Activated CD4-positive, alpha-beta T cell treated with anti-CD3 and anti-CD28 coated beads for 36 hours (primary cell): ENCODE data around the gene GREB1. TPM values are rescaled to one million over a fixed set of nuclear protein-coding genes. Genes with fewer than 3 reads are reported as not detected.

Experiments
- ATAC-seq: fragments of 200-7000 bp; cut with Tn5 transposase; one replicate; pipeline ENCODE4 v1.10.0; 2021; ENCODE audit warnings: mild to moderate bottlenecking, moderate library complexity
- CTCF ChIA-PET: fragments of 350-600 bp; sonication (Branson Sonifier 250); formaldehyde crosslinking; loops from one replicate; lab custom pipeline; 2021; ENCODE audit warnings: antibody characterized with exemption; lab: Charles Lee
- POLR2A ChIA-PET: fragments of 350-600 bp; sonication (Branson Sonifier 250); formaldehyde crosslinking; loops from one replicate; lab custom pipeline; 2021; ENCODE audit warnings: antibody characterized with exemption, inconsistent platforms; lab: Charles Lee
- DNase-seq: peaks from one replicate; pipeline ENCODE4 v3.0.0-alpha.2; 2020
- H3K27ac Mint-ChIP-seq: one replicate; pipeline ENCODE4 v1.8.0; 2021; ENCODE audit warnings: mixed read lengths
- H3K27me3 Mint-ChIP-seq: one replicate; pipeline ENCODE4 v1.8.0; 2021; ENCODE audit warnings: mixed read lengths
- H3K36me3 Mint-ChIP-seq: one replicate; pipeline ENCODE4 v1.8.0; 2021; ENCODE audit warnings: low read depth, mixed read lengths
- H3K4me1 Mint-ChIP-seq: one replicate; pipeline ENCODE4 v1.8.0; 2021; ENCODE audit warnings: mixed read lengths
- H3K4me3 Mint-ChIP-seq: one replicate; pipeline ENCODE4 v1.8.0; 2021; ENCODE audit warnings: mild to moderate bottlenecking, moderate library complexity, mixed read lengths
- H3K9me3 Mint-ChIP-seq: one replicate; pipeline ENCODE4 v1.8.0; 2021; ENCODE audit warnings: low read depth, mixed read lengths
- intact Hi-C, 2 experiments: fragments of 100-400 bp; cut with DNase I in 1 of 2; cut with micrococcal nuclease in 1 of 2; formaldehyde crosslinking; loops; one replicate each; pipeline versions ENCODE4 v1.14.2 to v1.15.1; 2022 to 2024; cut with DNase I, micrococcal nuclease
- total RNA-seq, 2 experiments: library from RNA; stranded (reverse); gene quantifications; one replicate each; pipeline ENCODE4 v1.2.3, GENCODE V29; 2021

Gene GREB1
- total RNA-seq, 2 experiments from 2014 or later = 0.57 to 0.65 TPM

DNA sequence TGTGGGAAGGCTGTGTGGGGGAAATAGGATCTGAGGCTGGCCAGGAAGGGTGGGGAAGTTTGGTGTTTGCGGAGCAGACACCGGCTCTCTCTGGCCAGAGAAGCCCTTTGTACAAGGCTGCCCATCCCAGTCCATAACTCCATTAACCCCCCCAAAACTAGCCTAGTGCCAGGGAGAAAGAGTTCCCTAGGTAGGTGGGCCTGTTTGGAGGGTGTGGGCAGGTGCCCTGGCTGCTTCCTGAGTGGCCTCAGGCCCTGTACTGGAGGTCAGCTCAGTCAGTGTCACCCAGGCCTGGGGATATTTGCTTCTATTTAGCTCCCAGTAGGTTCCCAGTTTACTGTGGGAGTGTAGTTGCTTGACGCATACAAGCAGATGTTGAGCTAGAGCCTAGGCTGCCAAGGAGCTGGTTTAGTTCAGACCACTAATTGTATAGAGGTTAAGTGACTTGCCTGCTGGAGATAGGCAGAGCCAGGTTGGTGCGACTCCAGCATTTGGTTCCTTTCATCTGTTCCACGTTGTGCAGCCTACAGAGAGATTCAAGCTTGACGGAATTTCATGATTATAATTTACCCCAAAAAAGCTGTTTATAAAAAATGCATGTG, 2.9 kb upstream of the GREB1 start:
- CTCF ChIA-PET = interaction anchor here (0.7 kb wide), 1 partner anchor 323 kb away, joined by 3 read pairs; no protein-coding TSS in a partner anchor
- H3K27ac Mint-ChIP-seq = no peak overlapping the region
- peaks cover 2% of the 10 kb centered on the region for H3K36me3 Mint-ChIP-seq
- H3K27me3 Mint-ChIP-seq = peaks cover 34% of the 10 kb centered on the region
- H3K4me3 Mint-ChIP-seq = no peak overlapping the region
- no peak for DNase-seq
- POLR2A ChIA-PET = interaction anchor here (0.6 to 0.7 kb wide), 2 partner anchors 40 to 907 kb away, joined by 3 read pairs; no protein-coding TSS in a partner anchor
- peaks cover 3% of the 10 kb centered on the region for H3K9me3 Mint-ChIP-seq
- ATAC-seq = no peak
- intact Hi-C loops = no loop called here
- H3K4me1 Mint-ChIP-seq = no peaks in the 10 kb centered on the region

DNA sequence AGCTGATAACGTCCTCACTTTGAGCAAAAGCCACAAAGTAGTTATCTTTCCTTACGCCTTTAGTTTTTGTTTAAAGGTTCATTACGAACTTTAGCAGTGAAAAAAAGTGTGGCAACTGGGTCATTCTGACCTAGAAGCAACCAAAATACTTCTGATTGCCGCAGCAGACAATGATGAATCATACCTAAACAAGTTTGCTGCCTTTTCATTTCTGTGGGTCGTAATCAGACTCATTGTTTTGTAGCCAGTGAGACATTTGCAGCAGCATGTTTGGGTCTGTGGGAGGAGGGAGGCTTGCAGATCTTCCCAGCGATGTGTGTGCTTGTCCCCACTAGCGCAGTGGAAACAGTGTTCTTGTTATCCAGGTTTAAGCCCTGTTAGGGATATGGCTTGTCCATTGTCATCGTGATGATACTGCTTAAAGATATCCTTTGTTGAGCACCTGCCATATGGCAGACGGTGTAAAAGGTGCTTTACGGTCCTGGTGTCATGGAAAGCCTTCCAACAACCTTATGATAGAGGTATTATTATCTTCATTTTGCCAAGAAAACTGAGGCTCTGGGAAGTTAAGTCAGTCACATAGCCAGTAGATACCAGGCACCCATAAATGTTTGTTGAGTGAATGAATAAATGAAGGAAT, 1.3 kb upstream of the GREB1 start:
- ChIA-PET POLR2A (no interaction called here), CTCF (interaction anchor here (0.8 kb wide), 1 partner anchor 50 kb away, joined by 3 read pairs; no protein-coding TSS in a partner anchor)
- H3K27me3 Mint-ChIP-seq = peaks cover 31% of the 10 kb centered on the region
- ATAC-seq (no peak), DNase-seq (no peak)
- no peak overlapping the region for H3K4me3 Mint-ChIP-seq
- intact Hi-C loops = no loop called here
- no peaks in the 10 kb centered on the region for H3K36me3 Mint-ChIP-seq
- no peaks in the 10 kb centered on the region for H3K9me3 Mint-ChIP-seq
- H3K27ac Mint-ChIP-seq = no peak overlapping the region
- no peaks in the 10 kb centered on the region for H3K4me1 Mint-ChIP-seq

DNA sequence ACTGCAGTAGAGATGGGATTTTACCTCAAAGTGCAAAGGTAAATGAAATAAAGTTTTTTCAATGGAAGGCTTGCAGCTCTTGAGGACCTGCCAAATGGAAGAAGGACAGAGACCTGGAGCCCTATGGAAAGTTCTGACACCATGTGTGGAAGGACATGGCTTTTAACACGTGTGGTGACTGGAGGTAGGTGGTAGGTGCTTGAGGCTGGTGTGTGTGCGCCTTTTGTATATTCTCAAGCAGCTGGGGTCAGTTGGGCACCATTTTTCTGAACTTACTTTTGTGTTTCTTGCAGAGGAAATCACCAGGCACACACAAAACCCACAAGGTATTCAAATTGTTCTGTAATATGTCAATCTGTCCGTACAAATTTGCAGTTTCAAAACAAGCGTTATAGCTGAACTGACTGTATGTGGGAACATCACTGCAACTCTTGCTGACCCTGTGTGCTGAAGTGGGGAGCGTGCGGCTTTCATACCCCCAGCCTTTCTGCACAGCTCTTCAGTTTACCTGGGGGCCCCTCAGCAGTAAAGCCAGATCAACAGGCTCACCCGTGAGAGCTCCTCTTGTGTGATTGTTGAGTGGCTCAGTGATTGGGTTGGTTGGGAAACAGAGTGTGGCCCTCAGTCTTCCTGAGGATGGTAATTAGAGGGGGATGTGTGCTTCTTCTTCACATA, 363 bp downstream of the GREB1 start:
- CTCF ChIA-PET = interaction anchor here (0.6 to 1.6 kb wide), 5 partner anchors 13 to 56 kb away, joined by 3 to 7 read pairs (median 3); no protein-coding TSS in a partner anchor
- H3K27me3 Mint-ChIP-seq = peaks cover 23% of the 10 kb centered on the region
- ATAC-seq (no peak), DNase-seq (no peak)
- H3K4me3 Mint-ChIP-seq = no peak overlapping the region
- intact Hi-C loops = no loop called here
- no peaks in the 10 kb centered on the region for H3K9me3 Mint-ChIP-seq
- no peak overlapping the region for H3K27ac Mint-ChIP-seq
- no peaks in the 10 kb centered on the region for H3K4me1 Mint-ChIP-seq
- H3K36me3 Mint-ChIP-seq = no peaks in the 10 kb centered on the region
- POLR2A ChIA-PET = no interaction called here

DNA sequence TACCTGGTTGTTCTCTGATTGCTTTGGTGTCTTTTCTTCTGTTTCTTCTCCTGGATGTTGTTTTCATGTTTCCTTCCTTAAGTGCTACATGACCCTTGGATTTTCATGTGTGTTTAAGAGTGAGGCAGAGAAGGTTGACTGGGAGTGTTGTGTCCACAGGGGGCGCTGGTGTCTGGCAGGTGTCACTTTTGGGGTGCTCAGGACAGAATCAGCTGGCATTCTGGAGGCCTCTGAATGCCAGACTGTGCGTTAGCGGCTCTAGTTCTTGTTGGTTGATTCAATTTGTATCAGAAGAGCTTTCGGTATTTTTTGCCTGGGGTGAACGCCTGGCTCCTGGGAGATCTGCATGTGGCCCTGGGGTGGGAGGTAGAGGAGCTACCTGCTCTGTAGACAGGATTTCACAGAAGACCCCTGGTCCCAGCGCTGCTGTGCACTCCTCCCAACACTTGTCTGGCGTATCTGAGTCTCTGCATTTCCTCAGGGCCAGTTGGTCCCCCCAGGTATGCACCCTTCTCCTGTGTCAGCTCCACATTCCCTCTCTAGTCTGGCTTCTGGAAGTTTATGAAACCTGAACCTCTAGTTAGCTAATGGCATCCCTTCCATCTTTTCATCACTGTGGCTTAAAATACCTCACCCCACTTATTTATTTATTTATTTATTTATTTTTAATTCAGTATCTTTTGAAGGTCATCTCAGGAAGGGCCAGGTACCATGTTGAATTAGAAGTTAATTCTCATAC, 1.1 kb downstream of the GREB1 start:
- ATAC-seq (no peak), DNase-seq (peak; percentile 41)
- intact Hi-C loops = no loop called here
- H3K27me3 Mint-ChIP-seq = peaks cover 23% of the 10 kb centered on the region
- no peak overlapping the region for H3K4me3 Mint-ChIP-seq
- no peaks in the 10 kb centered on the region for H3K4me1 Mint-ChIP-seq
- H3K9me3 Mint-ChIP-seq = no peaks in the 10 kb centered on the region
- ChIA-PET CTCF (interaction anchor here (0.6 to 1.6 kb wide), 6 partner anchors 12 to 57 kb away, joined by 3 to 7 read pairs (median 3); no protein-coding TSS in a partner anchor), POLR2A (no interaction called here)
- H3K27ac Mint-ChIP-seq = no peak overlapping the region
- H3K36me3 Mint-ChIP-seq = no peaks in the 10 kb centered on the region

DNA sequence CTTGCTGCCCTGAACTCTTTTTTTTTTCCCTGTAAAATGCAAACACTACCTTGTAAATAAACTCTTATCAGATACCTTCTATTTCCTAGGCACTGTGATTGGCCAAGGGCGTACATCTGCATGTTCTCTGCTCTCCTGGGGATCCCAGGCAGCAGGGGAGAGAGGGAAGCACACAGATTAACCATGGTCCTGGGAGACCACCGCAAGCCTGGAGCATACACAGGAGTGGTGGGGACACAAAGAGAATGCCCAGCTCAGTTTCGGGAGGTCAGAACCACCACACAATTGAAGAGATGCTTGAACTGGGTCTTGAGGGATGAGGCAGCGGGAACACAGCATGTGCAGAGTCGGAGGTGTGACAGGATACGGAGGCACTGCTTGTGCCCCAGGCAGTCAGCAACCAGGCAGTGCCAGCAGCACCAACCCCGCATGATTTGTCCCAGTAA, 2.1 kb downstream of the GREB1 start:
- ATAC-seq (no peak), DNase-seq (no peak)
- POLR2A ChIA-PET = no interaction called here
- Mint-ChIP-seq H3K4me1 (no peaks in the 10 kb centered on the region), H3K9me3 (no peaks in the 10 kb centered on the region), H3K27me3 (peaks cover 28% of the 10 kb centered on the region), H3K4me3 (no peak overlapping the region), H3K36me3 (no peaks in the 10 kb centered on the region), H3K27ac (no peak overlapping the region)
- intact Hi-C loops = no loop called here
- CTCF ChIA-PET = no interaction called here

DNA sequence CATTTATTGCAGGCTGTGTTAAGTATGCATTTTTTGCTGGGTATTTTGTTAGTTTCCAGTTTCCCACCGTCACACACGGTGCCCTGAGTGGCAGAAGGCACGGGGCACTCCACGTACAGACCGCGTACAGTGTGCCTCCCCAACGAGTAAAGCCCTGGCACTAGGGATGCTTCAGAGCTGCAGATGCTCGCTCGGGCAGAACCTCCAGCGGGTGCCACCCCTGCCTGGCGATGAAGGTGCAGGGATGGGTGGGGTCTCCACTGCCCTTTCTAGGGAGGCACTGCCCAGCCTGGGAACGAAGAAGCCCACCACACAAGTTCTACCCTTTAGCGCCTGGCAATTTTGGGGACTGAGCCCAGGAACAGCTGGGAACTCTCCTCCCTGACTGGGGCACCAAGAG, 4.1 kb downstream of the GREB1 start:
- H3K36me3 Mint-ChIP-seq = no peaks in the 10 kb centered on the region
- CTCF ChIA-PET = interaction anchor here (0.6 to 1.3 kb wide), 3 partner anchors 40 to 242 kb away, joined by 3 to 4 read pairs (median 3); no protein-coding TSS in a partner anchor

DNA sequence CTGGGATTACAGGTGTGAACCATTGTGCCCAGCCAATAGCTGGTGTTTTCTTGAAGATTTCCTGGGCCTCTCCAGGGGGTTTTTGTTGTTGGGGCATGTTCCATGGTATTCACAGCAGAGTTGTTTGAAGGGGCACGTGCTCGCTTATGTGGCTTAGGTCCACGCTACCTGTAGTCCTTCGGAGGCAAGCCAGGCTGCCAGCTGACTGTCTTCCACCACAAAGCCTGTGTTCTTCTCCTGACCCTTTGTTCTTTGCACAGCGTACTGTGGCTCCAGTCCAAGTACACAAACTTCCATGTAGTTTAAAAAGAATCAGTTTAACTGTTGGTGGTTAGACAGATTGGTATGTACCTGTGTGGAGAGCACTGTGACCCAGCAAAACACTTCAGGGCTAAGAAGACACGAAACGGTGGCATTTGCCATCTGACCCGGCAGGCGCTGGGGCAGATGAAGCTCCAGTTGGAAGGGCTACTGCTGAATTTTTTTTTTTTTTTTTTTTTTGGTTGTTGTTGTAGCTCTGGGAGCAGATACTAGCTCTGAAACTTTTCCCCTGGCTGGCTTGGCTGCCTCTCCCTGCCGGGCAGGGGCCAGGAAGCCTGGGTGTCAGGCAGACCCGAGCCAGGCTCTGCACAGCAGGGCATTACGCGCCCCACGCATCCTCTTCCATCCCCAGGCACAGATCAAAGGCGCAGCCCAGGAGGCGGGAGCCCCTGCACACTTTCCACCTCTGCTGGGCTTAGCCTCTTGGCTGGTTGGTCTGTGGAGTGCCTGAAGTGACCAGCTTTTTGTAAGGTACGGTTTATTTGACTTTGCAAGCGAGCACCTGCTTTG, 5.7 kb downstream of the GREB1 start:
- intact Hi-C loops = no loop called here
- POLR2A ChIA-PET = no interaction called here
- no peak overlapping the region for H3K27ac Mint-ChIP-seq
- H3K36me3 Mint-ChIP-seq = no peaks in the 10 kb centered on the region
- ATAC-seq = no peak
- peaks cover 24% of the 10 kb centered on the region for H3K27me3 Mint-ChIP-seq
- CTCF ChIA-PET = interaction anchor here (0.7 kb wide), 1 partner anchor 17 kb away, joined by 3 read pairs; no protein-coding TSS in a partner anchor
- no peak overlapping the region for H3K4me3 Mint-ChIP-seq
- DNase-seq = no peak
- H3K4me1 Mint-ChIP-seq = no peaks in the 10 kb centered on the region
- no peaks in the 10 kb centered on the region for H3K9me3 Mint-ChIP-seq

More for the DNA sequence above, 4.1 kb downstream of the GREB1 start:
- H3K4me3 Mint-ChIP-seq = no peak overlapping the region
- no peak overlapping the region for H3K27ac Mint-ChIP-seq
- POLR2A ChIA-PET = no interaction called here
- DNase-seq (no peak), ATAC-seq (no peak)
- no peaks in the 10 kb centered on the region for H3K9me3 Mint-ChIP-seq
- peaks cover 19% of the 10 kb centered on the region for H3K27me3 Mint-ChIP-seq
- no peaks in the 10 kb centered on the region for H3K4me1 Mint-ChIP-seq
- intact Hi-C loops = no loop called here

DNA sequence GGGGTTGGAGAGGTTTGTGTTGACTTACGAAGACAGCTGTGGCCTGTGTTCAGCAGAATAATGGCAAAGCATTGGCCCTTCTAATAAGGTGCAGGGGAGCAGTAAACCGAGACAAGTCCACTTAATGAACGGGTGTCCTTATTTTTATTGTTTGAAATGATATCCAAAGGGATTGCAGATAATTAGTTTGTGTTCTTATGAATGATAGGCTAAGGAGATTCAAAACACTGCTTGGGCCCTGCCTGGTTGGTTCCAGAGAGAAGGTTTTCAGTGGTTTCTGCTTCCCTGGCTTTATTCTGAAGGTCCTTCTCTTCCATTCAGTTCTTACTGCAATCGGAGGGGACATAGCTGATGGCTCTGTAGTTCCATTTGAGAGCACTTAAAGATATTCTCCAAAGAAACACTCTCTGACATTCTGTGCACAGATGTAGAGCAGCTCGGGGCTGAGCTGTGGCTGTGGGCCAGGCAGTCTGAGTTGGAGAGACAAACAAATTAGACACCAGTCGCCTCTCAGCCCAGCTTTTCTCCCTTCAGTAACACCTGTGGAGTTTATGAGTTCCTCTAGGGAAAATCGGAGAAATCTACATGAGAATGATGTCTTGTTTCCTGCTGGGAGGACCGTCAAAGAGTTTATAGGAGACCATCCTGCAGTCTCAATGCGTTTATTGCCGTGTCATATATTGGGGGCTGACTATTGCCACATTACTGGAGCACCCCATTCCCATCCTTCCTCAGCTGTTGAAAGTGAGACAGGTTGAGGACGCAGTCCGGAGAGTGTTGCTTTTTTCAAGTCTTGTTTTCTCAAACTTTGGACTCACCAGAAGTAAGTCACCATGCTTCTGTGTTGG, 6.5 kb downstream of the GREB1 start:
- Mint-ChIP-seq H3K9me3 (no peaks in the 10 kb centered on the region), H3K4me1 (no peaks in the 10 kb centered on the region), H3K4me3 (no peak overlapping the region), H3K36me3 (no peaks in the 10 kb centered on the region), H3K27me3 (peaks cover 22% of the 10 kb centered on the region), H3K27ac (no peak overlapping the region)
- no peak for DNase-seq
- no peak for ATAC-seq
- ChIA-PET CTCF (no interaction called here), POLR2A (no interaction called here)
- intact Hi-C loops = no loop called here

DNA sequence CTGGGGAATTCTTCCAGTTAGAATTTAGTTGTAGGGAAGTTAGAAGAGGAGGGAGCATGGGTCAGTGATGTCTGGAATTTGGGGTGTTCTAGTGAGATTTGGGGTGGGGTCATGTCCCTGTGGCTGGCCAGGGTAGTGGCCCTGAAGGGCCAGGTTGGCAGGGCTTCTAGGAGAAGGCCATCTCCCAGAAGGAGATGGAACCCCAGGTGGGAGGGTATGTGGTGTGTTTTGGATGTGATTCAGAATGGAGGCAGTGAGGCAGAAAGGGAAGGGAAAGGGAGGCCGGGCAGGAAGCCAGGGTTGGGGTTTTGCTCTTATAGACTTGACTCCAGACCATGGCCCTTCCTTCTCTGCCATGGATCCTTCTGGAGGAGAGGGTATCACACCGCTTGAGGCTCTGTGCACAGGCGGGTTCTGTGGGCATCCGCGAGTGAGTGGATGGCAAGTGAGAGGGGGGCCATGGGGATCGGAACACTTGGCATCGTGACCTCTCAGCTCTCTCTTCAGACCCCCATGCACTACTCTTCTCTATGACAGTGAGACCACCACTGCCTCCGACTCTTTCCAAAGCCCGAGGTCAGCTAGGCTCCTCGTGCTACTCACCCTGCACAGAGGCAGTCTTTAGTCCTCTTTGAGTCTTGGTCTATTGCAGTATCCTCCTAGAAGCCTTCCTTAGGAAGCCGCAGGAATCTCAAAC, 7.3 kb downstream of the GREB1 start:
- H3K4me1 Mint-ChIP-seq = no peaks in the 10 kb centered on the region
- intact Hi-C loops = no loop called here
- no peak for ATAC-seq
- peaks cover 17% of the 10 kb centered on the region for H3K27me3 Mint-ChIP-seq
- H3K9me3 Mint-ChIP-seq = no peaks in the 10 kb centered on the region
- ChIA-PET POLR2A (no interaction called here), CTCF (no interaction called here)
- no peak for DNase-seq
- H3K36me3 Mint-ChIP-seq = no peaks in the 10 kb centered on the region
- no peak overlapping the region for H3K27ac Mint-ChIP-seq
- H3K4me3 Mint-ChIP-seq = no peak overlapping the region
